Ishikawa (cell line): ENCODE measurements around the gene SERINC5.

Experiments
- CEBPB ChIP-seq: IDR thresholded peaks from 2 replicates; pipeline ENCODE4 v1.6.1; 2012
- CREB1 ChIP-seq: IDR thresholded peaks from 2 replicates; pipeline ENCODE4 v1.6.1; 2012; ENCODE audit warnings: low read depth
- EGR1 ChIP-seq: IDR thresholded peaks from 2 replicates; pipeline ENCODE4 v1.6.1; 2012
- EP300 ChIP-seq: IDR thresholded peaks from 2 replicates; pipeline ENCODE4 v1.6.1; 2012; ENCODE audit warnings: borderline replicate concordance
- FOXM1 ChIP-seq: IDR thresholded peaks from 2 replicates; pipeline ENCODE4 v1.6.1; 2012; ENCODE audit warnings: low read depth, borderline replicate concordance
- NFIC ChIP-seq: IDR thresholded peaks from 2 replicates; pipeline ENCODE4 v1.6.1; 2012
- RAD21 ChIP-seq: IDR thresholded peaks from 2 replicates; pipeline ENCODE4 v1.6.1; 2012; ENCODE audit warnings: low read depth
- TAF1 ChIP-seq: IDR thresholded peaks from 2 replicates; pipeline ENCODE4 v1.6.1; 2012; ENCODE audit warnings: low read depth, mild to moderate bottlenecking
- TCF12 ChIP-seq: IDR thresholded peaks from 2 replicates; pipeline ENCODE4 v1.6.1; 2012; ENCODE audit warnings: low read depth
- TEAD4 ChIP-seq: IDR thresholded peaks from 2 replicates; pipeline ENCODE4 v1.6.1; 2012
- YY1 ChIP-seq: IDR thresholded peaks from 2 replicates; pipeline ENCODE4 v1.6.1; 2012; ENCODE audit warnings: low read depth
- ZBTB7A ChIP-seq: IDR thresholded peaks from 2 replicates; pipeline ENCODE4 v1.6.1; 2012; ENCODE audit warnings: low read depth
- TF ChIP-seq, protein P1 (sequence below): IDR thresholded peaks from 2 replicates; pipeline ENCODE4 v1.6.1; 2012
- TF ChIP-seq, protein P2 (sequence below): IDR thresholded peaks from 2 replicates; pipeline ENCODE4 v1.6.1; 2012; ENCODE audit warnings: low read depth, mild to moderate bottlenecking
- TF ChIP-seq, protein P3 (sequence below): IDR thresholded peaks from 2 replicates; pipeline ENCODE4 v1.6.1; 2012

Gene SERINC5

DNA sequence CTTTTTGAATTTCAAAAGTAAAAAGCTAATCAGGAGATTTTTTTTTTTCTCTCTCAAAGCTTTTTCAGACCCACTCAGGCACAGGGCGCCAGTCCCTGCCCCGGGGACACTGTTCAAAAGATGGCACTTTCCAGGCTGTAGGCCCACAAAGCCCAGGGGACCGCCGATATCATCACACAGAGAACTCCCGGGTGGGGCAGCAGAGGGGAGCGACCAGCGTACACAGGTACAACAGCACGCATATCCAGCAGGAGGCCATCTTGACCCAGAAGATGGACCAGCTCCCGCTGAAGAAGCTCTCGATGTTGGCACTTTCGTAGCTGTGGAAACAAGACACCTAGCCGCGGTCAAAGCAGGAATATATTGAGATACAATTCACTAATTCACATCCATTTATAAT lies 112.4 kb downstream of the SERINC5 start:
- no peak for TF ChIP-seq RAD21
- TF ChIP-seq CEBPB = no peak
- TF ChIP-seq, protein P1, sequence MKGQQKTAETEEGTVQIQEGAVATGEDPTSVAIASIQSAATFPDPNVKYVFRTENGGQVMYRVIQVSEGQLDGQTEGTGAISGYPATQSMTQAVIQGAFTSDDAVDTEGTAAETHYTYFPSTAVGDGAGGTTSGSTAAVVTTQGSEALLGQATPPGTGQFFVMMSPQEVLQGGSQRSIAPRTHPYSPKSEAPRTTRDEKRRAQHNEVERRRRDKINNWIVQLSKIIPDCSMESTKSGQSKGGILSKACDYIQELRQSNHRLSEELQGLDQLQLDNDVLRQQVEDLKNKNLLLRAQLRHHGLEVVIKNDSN = no peak
- TF ChIP-seq CREB1 = no peak
- TF ChIP-seq YY1 = no peak
- no peak for TF ChIP-seq TCF12
- no peak for TF ChIP-seq TEAD4
- TF ChIP-seq TAF1 = no peak
- no peak for TF ChIP-seq EGR1
- TF ChIP-seq NFIC = no peak
- no peak for TF ChIP-seq FOXM1
- TF ChIP-seq, protein P2, sequence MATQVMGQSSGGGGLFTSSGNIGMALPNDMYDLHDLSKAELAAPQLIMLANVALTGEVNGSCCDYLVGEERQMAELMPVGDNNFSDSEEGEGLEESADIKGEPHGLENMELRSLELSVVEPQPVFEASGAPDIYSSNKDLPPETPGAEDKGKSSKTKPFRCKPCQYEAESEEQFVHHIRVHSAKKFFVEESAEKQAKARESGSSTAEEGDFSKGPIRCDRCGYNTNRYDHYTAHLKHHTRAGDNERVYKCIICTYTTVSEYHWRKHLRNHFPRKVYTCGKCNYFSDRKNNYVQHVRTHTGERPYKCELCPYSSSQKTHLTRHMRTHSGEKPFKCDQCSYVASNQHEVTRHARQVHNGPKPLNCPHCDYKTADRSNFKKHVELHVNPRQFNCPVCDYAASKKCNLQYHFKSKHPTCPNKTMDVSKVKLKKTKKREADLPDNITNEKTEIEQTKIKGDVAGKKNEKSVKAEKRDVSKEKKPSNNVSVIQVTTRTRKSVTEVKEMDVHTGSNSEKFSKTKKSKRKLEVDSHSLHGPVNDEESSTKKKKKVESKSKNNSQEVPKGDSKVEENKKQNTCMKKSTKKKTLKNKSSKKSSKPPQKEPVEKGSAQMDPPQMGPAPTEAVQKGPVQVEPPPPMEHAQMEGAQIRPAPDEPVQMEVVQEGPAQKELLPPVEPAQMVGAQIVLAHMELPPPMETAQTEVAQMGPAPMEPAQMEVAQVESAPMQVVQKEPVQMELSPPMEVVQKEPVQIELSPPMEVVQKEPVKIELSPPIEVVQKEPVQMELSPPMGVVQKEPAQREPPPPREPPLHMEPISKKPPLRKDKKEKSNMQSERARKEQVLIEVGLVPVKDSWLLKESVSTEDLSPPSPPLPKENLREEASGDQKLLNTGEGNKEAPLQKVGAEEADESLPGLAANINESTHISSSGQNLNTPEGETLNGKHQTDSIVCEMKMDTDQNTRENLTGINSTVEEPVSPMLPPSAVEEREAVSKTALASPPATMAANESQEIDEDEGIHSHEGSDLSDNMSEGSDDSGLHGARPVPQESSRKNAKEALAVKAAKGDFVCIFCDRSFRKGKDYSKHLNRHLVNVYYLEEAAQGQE = no peak
- TF ChIP-seq ZBTB7A = no peak
- TF ChIP-seq, protein P3, sequence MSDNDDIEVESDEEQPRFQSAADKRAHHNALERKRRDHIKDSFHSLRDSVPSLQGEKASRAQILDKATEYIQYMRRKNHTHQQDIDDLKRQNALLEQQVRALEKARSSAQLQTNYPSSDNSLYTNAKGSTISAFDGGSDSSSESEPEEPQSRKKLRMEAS = no peak
- TF ChIP-seq EP300 = no peak

DNA sequence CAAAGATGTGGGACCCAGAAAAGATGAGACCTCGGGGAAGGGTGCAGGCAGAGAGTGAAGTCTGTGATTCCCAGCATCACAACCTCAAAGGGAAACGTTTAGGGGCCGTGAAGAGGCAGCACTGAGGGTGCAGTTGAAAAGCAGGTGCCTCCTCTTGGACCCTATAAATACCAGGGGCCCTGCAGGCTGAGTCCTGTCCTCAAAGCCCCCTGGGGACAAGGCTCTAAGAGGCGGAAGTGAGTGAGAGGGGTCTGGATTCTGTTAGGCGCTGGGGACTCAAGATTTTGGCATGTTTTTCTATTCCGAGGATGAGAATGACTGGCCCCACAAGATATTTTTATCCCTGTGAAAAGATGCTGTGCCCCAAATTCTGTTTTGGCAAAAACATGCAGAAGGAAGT lies 112.9 kb downstream of the SERINC5 start:
- TF ChIP-seq EP300 (no peak), RAD21 (no peak), EGR1 (no peak), TAF1 (no peak), NFIC (no peak), FOXM1 (no peak), ZBTB7A (no peak), TEAD4 (no peak), TCF12 (no peak)
- TF ChIP-seq, protein P1 = no peak
- TF ChIP-seq, protein P2 = no peak

DNA sequence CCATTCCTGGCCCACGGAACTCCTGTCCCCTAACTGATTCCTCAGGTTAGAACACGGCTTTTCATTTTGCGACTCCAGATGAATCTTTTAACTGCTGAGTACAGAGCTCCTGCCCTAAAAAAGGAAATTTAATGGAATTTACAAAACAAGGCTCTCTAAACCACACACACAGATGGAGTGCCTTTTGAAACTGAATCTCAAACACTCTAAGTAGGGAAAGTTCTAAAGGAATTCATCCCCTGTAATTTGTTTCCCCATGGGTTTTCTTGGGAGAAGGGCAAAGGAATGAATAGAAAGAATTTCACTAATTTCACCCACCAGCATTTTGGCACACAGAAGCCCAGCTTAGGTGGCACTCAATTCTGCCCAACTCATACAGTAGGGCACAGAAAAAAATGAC lies 114.2 kb downstream of the SERINC5 start:
- TF ChIP-seq CEBPB = no peak
- no peak for TF ChIP-seq CREB1
- no peak for TF ChIP-seq ZBTB7A
- TF ChIP-seq TEAD4 = no peak
- TF ChIP-seq NFIC = no peak
- no peak for TF ChIP-seq EP300
- TF ChIP-seq EGR1 = no peak
- TF ChIP-seq, protein P3 = no peak
- TF ChIP-seq TCF12 = no peak
- no peak for TF ChIP-seq FOXM1
- no peak for TF ChIP-seq RAD21
- TF ChIP-seq, protein P1 = no peak
- TF ChIP-seq YY1 = no peak
- TF ChIP-seq, protein P2 = no peak
- TF ChIP-seq TAF1 = no peak

DNA sequence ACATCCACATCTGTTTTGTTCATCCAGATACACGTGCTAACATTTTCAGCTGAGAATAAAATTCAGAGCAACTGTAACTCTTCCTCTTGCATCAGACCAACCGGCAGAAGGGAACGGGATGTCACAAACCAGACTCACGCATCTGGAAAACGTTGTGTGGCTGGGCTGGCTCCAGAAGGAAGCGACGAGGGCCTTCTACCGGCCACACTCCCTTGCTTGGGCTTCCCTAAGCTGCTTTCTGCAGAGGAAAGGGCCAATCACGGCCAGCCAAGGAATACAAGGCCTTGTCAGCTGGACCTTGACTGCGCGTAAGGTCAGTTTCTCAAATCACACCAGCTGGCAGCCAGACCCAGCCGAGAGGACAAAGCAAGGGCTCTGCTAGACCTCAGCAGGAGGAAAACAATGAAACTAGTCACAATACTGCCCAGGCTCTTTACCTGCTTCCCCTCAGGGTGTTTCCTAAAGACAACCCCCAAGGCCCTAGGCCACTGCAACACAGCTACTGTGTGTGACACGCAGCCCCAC lies 114.6 kb downstream of the SERINC5 start:
- TF ChIP-seq YY1 (no peak), TAF1 (no peak), FOXM1 (no peak), TEAD4 (no peak), EP300 (no peak), EGR1 (no peak), RAD21 (no peak), TCF12 (no peak), NFIC (no peak), CEBPB (no peak), ZBTB7A (no peak), CREB1 (no peak)
- TF ChIP-seq, protein P3 = no peak
- TF ChIP-seq, protein P1 = no peak
- TF ChIP-seq, protein P2 = no peak
